ENCODE data around the gene PHF2.

The PHF2 gene

GRCh38 chr9:93646640-93647178 is 70.3 kb downstream of the PHF2 start:
- DNase-seq (no peak), ATAC-seq (replicated peaks) (no peak)
- no peaks in the 10 kb centered on the region for H3K27me3 Mint-ChIP-seq
- no peaks in the 10 kb centered on the region for H3K4me1 Mint-ChIP-seq
- no peak overlapping the region for H3K27ac Mint-ChIP-seq
- no peaks in the 10 kb centered on the region for H3K9me3 Mint-ChIP-seq
- peaks cover 27 to 42% of the 10 kb centered on the region in 2 donors for H3K36me3 Mint-ChIP-seq
- no peak overlapping the region for H3K4me3 Mint-ChIP-seq

- Mint-ChIP-seq H3K36me3 (peaks cover 29 to 43% of the 10 kb centered on the region in 2 donors), H3K4me3 (no peak overlapping the region), H3K27me3 (no peaks in the 10 kb centered on the region), H3K4me1 (no peaks in the 10 kb centered on the region), H3K27ac (no peak overlapping the region), H3K9me3 (no peaks in the 10 kb centered on the region)
- no peak for DNase-seq
- ATAC-seq (replicated peaks), result no peak
Measured at GRCh38 chr9:93648181-93648580, 71.8 kb downstream of the PHF2 start.

GRCh38 chr9:93648836-93649235 is 72.5 kb downstream of the PHF2 start:
- Mint-ChIP-seq H3K4me3 (no peak overlapping the region), H3K27ac (peak overlapping the region; percentile 42), H3K9me3 (no peaks in the 10 kb centered on the region), H3K36me3 (peaks cover 26 to 41% of the 10 kb centered on the region in 2 donors), H3K4me1 (no peaks in the 10 kb centered on the region), H3K27me3 (no peaks in the 10 kb centered on the region)
- ATAC-seq (replicated peaks), result no peak
- DNase-seq, result no peak

- H3K4me3 Mint-ChIP-seq, result no peak overlapping the region
- H3K27ac Mint-ChIP-seq, result no peak overlapping the region
- no peaks in the 10 kb centered on the region for H3K4me1 Mint-ChIP-seq
- H3K9me3 Mint-ChIP-seq, result no peaks in the 10 kb centered on the region
- no peaks in the 10 kb centered on the region for H3K27me3 Mint-ChIP-seq
- ATAC-seq (replicated peaks) (no peak), DNase-seq (no peak)
- peaks cover 22 to 34% of the 10 kb centered on the region in 2 donors for H3K36me3 Mint-ChIP-seq
Measured at GRCh38 chr9:93649610-93650261, 73.4 kb downstream of the PHF2 start.

GRCh38 chr9:93650448-93650847 is 74.1 kb downstream of the PHF2 start:
- Mint-ChIP-seq H3K36me3 (peaks cover 23 to 33% of the 10 kb centered on the region in 2 donors), H3K27ac (no peak overlapping the region), H3K4me3 (no peak overlapping the region), H3K27me3 (no peaks in the 10 kb centered on the region), H3K4me1 (no peaks in the 10 kb centered on the region), H3K9me3 (no peaks in the 10 kb centered on the region)
- no peak for DNase-seq
- ATAC-seq (replicated peaks), result no peak

- Mint-ChIP-seq H3K36me3 (peaks cover 20 to 29% of the 10 kb centered on the region in 2 donors), H3K9me3 (no peaks in the 10 kb centered on the region), H3K27me3 (no peaks in the 10 kb centered on the region), H3K27ac (no peak overlapping the region), H3K4me1 (no peaks in the 10 kb centered on the region), H3K4me3 (no peak overlapping the region)
- ATAC-seq (replicated peaks) (no peak), DNase-seq (no peak)
Measured at GRCh38 chr9:93651521-93651950, 75.2 kb downstream of the PHF2 start.

- Mint-ChIP-seq H3K36me3 (peaks cover 24 to 35% of the 10 kb centered on the region in 2 donors), H3K4me1 (no peaks in the 10 kb centered on the region), H3K27me3 (no peaks in the 10 kb centered on the region), H3K27ac (no peak overlapping the region), H3K4me3 (no peak overlapping the region), H3K9me3 (no peaks in the 10 kb centered on the region)
- DNase-seq (no peak), ATAC-seq (replicated peaks) (no peak)
Measured at GRCh38 chr9:93652604-93653592, 76.5 kb downstream of the PHF2 start.

GRCh38 chr9:93653760-93654159 is 77.4 kb downstream of the PHF2 start:
- Mint-ChIP-seq H3K27ac (no peak overlapping the region), H3K27me3 (no peaks in the 10 kb centered on the region), H3K4me3 (no peak overlapping the region), H3K4me1 (no peaks in the 10 kb centered on the region), H3K9me3 (no peaks in the 10 kb centered on the region), H3K36me3 (peaks cover 30 to 37% of the 10 kb centered on the region in 2 donors)
- no peak for DNase-seq
- ATAC-seq (replicated peaks), result no peak

- no peak for ATAC-seq (replicated peaks)
- Mint-ChIP-seq H3K9me3 (no peaks in the 10 kb centered on the region), H3K36me3 (peaks cover 29 to 34% of the 10 kb centered on the region in 2 donors), H3K27ac (no peak overlapping the region), H3K27me3 (no peaks in the 10 kb centered on the region), H3K4me3 (no peak overlapping the region), H3K4me1 (no peaks in the 10 kb centered on the region)
- no peak for DNase-seq
Measured at GRCh38 chr9:93654351-93654961, 78.1 kb downstream of the PHF2 start.

- peaks cover 29 to 39% of the 10 kb centered on the region in 2 donors for H3K36me3 Mint-ChIP-seq
- H3K4me3 Mint-ChIP-seq, result no peak overlapping the region
- no peaks in the 10 kb centered on the region for H3K4me1 Mint-ChIP-seq
- H3K27me3 Mint-ChIP-seq, result no peaks in the 10 kb centered on the region
- no peak overlapping the region for H3K27ac Mint-ChIP-seq
- no peaks in the 10 kb centered on the region for H3K9me3 Mint-ChIP-seq
- DNase-seq (no peak), ATAC-seq (replicated peaks) (no peak)
Measured at GRCh38 chr9:93655621-93656425, 79.4 kb downstream of the PHF2 start.

GRCh38 chr9:93656426-93657239 is 80.2 kb downstream of the PHF2 start:
- no peaks in the 10 kb centered on the region for H3K27me3 Mint-ChIP-seq
- DNase-seq, result no peak

GRCh38 chr9:93657331-93658111 is 81.1 kb downstream of the PHF2 start:
- no peak overlapping the region for H3K4me3 Mint-ChIP-seq
- peaks cover 19 to 27% of the 10 kb centered on the region in 2 donors for H3K36me3 Mint-ChIP-seq
- no peaks in the 10 kb centered on the region for H3K9me3 Mint-ChIP-seq
- no peak overlapping the region for H3K27ac Mint-ChIP-seq
- H3K27me3 Mint-ChIP-seq, result no peaks in the 10 kb centered on the region
- ATAC-seq (replicated peaks), result no peak
- H3K4me1 Mint-ChIP-seq, result no peaks in the 10 kb centered on the region
- DNase-seq, result no peak

More at GRCh38 chr9:93656426-93657239, 80.2 kb downstream of the PHF2 start:
- Mint-ChIP-seq H3K9me3 (no peaks in the 10 kb centered on the region), H3K27ac (no peak overlapping the region), H3K4me1 (no peaks in the 10 kb centered on the region), H3K36me3 (peaks cover 25 to 32% of the 10 kb centered on the region in 2 donors), H3K4me3 (no peak overlapping the region)
- ATAC-seq (replicated peaks), result no peak

All from stimulated activated naive B cell treated with anti-CD40 and anti-IgM and Interleukin-4, amounts not matched to agents 10 μg/mL and 1 μg/mL and 100 μg/mL, for 72 hours (primary cell).